ENCODE measurements around the gene MYZAP.
A peak's percentile ranks its signal among the peaks of the same experiment; 100 is the strongest.

MYZAP gene

DNA sequence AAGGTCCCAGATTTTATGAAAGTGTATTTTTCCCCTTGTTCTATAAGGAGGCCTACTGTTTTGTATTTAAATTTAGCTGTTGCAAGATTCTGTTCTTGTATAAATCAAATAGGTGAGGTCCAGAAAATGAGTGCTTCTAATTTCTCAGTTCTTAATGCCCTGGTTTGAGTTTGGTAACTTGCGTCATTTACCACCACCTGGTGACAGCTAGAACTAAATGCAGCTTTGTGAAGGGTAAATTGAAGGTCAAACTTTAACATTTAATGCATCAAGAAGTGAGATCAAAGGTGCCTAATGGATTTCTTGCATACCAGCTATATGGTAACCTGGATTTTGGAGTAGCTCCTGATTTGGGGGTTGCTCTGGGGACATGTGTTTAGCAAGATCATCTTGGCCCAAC, 64.1 kb downstream of the MYZAP start:
- no peak for DNase-seq

DNA sequence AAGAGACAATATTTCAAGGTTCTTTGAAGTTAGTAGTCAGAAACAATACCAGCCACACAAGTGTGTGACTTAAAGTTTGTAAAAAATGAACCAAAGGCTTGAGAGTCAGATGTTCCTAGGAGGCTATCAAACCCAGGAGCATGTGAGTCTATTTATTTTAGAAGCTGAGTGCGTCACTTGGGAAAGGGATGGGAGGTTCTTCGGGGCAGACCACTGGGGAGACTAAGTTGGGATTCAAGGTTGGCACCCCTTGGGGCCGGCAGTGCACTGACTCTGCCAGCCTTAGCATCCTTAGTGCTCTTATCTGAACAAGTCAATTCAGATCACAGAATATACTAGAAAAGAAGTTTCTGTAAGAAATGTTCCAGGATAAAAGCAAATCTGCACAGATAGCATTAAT, 64.7 kb downstream of the MYZAP start:
- no peak for DNase-seq

DNA sequence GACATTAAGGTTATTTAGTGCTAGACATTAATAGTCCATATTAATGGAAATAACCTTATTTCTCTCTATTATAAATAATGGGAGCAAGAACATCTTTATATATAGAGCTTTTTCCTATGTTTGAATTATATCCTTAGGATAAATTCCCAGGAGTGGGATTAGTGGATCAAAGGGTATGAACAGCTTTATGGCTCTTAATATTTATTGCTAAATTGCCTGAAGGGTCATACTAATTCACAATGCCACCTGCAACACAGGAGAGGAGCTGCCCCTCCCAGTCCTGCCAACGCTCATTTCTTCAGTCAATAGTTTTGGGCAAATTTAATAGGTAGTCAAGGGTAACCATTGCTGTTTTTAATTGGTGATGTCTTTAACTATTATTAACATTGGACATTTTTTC, 65.9 kb downstream of the MYZAP start:
- no peak for DNase-seq

DNA sequence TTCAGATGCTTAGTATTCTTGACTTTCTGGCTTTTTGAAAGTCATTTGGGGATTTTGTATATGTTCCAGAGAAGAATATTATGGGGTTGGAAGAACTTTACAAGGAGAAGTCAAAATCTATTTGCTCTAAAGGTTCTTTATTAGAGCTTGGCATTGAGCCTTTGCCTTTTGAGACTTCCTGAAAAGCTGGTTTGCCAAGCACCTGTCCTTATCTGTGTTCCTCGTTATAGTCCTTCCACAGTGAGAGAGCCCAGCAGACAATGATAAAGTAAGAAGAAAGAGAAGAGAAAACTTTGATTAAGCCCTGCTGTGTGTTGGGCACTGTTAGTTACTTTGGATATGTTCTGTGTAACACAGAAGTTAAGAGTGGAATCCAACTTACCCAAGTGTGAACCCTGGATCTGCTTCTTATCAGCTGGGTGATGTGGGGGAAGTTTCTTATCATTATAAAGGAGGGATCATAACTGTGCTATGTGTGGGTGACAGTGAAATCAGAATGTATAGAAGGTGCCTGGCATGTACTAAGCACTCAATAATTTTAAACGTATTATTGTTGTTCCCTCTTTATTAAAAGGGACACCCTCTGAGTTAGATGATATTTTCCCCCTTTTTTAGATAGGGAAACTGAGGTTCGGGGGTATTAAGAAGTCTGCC, 70.5 kb downstream of the MYZAP start:
- DNase-seq, result no peak

DNA sequence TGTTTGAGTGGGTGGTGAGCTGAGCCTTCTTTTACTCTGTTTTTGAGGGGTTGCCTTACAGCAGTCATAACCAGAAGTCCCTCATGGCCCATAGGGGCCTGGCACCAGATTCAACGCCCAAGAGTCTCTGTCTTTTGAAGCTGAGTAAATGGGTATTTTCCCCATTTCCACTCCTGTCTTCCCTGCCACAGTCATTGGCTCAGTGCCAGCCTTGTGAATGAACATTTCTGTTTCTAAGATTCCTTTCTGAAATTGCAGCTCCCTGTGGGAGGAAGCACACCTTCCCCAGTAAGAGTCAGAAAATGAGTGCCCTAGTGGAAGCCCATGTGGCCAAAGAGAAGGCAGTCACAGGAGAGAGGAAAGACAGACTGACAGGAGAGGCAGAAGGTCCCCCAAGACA, 71.1 kb downstream of the MYZAP start:
- peak in 3 of 56 donors; percentile 6 to 18 (median 18) for DNase-seq

DNA sequence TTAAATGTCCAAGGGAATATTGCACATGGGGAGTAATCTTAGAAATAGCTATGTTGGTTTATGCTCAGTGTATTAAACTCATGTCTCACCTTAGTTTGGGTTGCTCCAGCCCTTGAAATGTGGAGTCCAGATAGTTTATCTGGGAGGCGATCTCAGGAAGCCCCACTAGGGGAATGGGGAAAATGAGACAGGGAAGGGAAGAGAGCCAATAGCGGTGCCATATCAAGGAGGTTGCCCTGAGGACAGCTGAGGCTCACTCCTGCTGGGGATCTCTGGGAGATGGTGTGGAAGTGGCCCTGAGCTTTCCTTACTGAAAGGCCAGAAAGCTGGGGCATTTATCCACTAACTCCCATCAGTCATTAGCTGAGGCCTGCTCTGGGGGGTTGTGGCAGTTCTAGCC, 71.6 kb downstream of the MYZAP start:
- DNase-seq, result no peak

DNA sequence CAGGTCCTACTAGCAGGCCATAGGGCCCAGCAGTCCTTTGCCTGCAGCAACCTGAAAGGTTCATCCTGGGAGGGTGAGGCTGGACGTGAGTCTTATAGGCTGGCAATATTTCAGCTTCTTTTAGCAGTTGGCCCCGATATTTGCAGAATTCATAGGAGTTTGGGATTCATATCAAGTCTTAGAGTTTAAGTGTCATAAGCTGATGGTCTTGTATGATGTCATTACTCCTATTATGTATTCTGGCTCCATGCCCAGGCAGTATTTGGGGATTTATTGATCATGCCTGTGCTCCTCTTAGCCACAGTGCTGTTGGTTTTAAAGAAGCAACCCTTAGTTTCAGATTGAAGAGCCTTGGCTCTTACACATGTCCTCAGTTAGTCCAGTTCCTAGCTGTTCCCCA, 73.5 kb downstream of the MYZAP start:
- no peak for DNase-seq

DNA sequence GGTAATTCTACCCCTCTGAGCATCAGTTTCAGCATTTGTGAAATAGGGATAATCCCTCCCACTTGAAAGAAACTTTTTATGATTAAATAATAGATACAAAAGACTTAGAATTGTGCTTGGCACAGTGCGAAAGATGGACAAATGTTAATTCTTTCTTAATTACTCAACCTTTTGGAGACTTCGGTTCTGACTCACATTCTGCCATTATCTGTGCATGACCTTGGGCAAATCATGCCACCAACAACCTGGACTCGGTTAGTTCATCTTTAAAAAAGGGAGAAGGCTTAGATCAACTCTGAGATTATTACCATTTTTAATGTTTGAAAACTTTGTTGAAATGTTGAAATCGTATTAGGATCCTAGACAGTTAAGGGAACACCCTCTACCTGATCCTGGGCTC, 74.2 kb downstream of the MYZAP start:
- DNase-seq, result no peak

DNA sequence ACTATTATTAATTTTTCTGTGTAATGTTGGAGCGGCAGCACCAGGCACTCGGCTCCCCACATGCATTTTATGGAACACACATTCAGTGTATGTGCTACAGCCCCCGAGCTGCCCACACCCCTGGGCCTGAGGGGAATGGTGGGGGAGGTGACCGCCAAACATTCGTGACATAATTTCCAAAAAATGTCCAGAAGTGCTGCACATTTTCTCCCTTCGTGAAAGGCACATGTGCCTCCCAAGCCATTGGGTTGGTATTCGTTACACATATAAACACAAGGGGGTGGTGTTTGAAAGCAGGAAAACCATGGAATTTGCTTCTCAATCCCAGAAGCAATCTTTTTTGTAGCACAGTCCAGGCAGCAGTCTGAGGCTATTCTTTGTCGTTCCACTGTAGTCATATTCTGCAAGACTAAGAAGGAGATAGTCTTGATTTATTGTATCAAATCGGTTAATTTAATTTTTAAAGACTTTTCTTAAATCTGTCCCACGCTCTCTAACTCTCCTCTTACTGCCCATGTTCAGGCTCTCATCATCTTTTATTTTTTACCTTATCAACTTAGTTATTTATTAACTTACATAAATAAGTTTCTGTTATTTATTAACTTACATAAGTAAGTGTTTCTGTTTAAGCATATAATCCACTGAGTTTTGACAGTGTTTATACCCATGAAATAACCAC, 75.6 kb downstream of the MYZAP start:
- DNase-seq, result peak in 9 of 56 donors; percentile 8 to 25 (median 15)

DNA sequence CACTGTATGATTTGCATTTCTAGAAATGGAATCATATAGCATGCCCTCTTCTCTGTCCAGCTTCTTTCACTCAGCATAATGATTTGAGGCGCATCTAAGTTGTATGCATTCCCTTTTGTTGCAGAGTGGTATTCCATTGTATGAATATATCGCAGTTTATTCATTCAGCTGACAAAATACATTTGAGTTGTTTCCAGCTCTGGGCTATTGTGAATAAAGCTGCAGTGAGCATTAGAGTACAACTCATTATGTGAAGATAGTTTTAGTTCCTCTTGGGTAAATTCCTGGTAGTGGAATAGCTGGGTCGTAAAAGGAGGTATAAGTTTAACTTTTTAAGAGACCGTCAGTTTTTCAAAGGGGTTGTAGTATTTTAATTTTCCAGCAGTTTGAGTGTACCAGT, 76.3 kb downstream of the MYZAP start:
- no peak for DNase-seq

DNA sequence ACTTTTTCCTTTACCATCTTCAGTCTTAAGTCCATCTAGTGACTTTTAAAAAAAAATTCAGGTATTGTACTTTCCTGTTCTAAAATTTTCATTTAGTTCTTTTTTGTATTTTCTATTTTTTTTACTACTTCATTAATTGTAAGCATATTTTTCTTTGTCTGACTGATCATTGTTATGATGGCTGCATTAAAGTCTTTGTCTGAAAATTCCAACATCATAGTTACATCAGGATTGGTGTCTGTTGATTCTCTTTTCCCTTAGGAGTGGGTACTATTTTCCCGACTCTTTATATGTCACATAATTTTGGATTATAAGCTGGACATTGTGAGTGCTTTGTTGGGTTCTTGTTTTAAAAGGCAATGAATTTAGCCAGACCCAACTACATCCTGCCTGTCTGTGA, 79.9 kb downstream of the MYZAP start:
- no peak for DNase-seq

DNA sequence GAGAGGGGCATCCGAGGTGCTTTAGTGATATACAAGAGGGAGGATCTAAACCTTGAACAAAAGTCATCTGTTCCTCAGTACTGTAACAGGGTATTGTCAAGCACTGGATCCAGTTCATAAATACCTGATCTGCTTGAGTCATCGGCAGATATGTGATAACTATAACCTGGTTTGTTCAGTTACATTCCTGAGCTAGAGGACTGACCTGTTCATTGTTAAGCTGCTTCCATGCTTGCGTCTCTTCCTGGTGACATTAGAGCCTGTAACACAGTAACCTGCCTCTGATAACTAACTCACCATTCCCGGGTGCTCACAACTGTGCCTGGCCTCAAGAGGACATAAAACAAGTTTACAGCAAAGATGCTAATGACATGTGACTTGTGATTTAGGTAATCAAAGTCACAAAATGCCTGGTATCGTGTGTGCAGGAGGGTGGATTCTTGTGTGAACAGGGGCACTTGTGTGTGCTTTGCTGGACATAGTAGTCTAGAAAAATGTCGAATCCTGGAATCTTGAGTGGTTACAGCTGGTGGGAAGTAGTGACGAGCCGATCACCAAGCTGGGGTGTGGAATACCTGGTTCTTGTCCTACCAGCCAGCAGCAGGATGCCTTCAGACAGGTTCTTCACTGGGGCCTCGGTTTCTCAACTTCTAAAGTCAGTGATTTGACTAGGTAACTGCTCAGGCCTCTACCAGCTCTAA, 83.9 kb downstream of the MYZAP start:
- no peak for DNase-seq

DNA sequence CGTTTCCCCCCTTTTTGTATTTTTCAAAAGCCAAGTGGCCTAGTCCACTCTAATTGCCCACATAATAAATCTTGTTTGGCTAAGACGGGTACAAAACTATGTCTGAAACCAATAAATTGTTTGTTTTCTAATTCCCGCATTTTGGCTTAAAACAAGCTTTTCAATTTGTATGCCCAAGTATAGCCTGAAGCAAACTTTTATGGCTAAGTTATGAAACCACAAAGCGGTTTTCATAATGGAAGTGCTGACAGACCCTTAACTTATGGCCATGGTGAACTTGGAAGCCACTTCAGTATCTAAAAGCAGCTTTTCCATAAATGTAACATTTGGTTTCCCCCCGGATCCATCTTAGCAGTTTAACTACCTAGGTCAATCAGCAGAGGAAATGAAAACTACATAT, 84.9 kb downstream of the MYZAP start:
- no peak for DNase-seq

DNA sequence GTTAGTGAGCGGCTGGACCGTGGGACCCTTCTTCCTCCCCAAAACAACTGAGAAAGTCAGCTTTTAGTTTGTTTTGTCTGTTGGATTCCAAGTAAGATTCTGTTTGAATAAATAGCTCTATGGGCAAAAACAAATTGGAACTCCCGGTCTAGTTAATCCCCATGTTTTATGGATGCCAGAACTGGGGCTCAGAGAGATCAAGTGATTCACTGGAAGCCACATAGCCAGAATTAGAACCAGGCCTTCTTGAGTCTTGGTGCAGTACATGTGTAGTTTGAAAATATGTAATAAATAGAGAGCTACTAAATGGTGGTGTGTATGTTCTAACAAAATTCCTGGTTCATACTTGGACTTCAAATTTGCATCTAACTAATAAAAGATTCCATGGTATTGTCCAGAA, 85.5 kb downstream of the MYZAP start:
- no peak for DNase-seq

DNA sequence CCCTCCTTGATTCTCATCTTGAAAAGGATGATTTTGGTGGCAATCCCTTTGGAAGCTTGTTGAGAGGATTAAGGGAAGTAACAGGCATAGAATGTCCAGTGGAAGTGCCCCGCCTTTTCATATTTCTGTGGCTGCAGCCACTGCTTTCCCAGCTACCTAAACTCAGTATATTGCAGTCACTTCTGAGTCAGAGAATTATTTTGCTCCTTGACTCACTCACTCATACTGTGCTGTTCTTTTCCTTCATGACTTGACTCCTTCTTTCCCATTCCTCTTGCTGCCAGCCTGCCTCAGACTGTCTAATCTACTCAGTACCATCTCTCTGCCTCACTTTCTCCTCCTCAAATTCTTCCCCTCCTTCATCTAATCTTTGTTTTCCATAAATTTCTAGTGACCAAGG, 88.3 kb downstream of the MYZAP start:
- no peak for DNase-seq

DNA sequence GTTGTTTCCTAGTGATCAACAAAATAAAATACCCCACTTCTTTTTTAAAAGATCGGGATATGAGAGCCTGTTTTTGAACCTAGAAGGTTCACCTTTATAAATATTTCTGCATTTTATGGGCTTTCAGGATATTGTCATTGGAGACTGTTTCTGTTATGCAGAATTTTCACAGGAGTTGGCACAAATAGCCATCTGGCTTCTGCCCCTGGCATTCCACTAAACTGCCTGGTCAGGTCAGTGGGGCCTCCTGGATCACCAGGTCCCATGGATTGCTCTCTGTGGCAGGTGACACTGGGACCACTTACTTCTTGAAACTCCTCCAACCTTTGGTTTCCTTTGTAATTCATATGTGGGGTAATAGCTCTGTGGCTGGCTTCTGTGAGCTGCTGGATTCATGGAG, 89.3 kb downstream of the MYZAP start:
- DNase-seq, result no peak

DNA sequence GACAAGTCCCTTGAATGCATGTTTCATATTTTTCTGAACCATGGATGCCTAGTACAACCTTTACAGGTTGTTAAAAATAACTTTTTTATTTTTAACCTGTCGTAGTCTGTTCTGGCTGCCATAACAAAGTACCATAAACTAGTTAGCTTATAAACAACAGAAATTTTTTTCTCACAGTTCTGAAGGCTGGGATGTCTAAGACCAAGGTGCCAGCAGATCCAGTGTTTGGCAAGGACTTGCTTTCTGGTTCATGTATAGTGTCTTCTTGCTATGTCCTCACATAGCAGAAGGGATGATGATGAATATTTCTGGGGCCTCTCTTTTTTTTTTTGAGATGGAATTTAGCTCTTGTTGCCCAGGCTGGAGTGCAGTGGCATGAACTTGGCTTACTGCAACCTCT, 91.8 kb downstream of the MYZAP start:
- DNase-seq, result no peak

DNA sequence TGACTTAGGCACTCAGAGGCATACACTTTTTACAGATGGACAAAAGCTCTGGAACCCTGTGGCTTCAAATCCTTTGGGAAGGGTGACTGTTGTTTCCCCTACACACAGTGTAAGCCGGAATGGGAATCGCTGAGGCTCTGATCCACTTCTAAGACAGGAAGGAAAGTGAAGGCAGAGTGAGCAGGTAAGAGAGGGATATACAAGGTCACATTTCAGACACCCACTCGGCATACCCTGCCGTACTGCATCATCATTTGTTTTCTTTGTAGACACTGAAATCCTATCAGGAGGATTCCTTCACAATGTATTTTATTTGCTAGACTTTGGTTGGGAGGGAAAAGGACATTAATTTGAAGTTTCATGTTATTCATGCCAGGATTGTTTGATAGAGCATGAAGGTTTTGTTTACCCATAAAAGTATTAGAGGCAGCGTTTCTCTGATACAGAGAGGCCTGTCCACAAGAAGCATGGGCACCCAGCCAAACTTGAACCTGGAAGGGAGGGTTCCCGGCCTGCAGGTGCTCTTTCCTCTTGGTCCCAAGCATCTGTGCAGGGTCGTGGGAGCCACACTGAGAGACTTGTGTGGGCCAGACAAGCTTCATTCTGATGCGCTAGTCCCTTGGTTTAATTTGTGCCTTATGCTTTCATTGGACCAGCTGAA, 92.9 kb downstream of the MYZAP start:
- no peak for DNase-seq

DNA sequence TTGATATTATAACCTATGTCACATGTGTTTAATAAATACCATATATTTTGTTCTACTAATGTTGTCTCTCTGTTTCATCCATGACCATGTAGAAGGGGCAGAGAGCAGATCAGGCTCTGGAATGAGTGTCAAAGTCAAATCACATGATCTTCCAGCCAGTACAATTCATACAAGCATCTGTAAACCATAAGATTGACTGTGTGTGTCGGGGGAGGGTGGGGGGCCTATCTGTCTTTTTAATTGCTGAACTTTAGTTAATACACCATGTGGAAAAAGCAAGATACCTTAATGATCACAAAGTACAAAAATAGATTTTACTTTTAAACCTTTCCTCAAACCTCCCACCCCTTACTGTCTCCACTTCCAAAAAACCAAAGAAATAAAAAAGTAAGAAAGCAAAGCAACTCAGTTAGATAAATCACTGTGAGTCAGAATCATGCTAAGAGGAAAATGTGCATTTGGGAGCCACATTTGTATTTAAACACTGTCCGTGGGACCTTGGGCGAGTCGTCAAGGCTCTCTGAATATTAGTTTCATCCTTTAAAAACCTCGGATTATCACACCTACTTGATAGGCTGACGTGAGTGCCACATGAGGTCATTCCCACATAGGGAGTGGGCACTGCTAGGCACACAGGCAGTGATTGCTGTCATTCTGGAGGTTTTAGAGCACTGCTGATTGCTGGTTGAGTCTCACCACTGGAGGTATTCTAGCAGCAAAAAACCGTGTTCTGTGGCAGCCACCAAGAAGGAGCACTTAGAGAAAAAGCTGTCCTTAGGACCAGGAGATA, 93.8 kb downstream of the MYZAP start:
- DNase-seq, result no peak

DNA sequence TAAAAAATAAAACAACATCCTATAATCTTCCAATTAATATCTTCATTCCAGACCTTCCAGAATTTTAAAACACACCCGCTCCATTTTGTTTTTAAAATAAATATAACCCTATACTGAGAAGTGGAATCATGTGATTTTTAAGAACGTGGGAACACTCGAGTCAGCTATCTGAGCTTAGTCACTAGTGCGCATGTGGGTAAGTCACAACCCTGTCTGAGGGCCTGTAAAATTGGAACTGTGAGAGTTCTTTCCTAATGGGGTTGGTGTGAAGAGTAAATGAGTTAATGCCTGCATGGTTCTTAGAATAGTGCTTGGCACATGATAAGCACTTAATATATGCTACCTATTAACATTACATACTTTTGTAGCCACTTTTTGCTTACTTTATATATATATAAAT, 95.0 kb downstream of the MYZAP start:
- DNase-seq, result no peak

DNA sequence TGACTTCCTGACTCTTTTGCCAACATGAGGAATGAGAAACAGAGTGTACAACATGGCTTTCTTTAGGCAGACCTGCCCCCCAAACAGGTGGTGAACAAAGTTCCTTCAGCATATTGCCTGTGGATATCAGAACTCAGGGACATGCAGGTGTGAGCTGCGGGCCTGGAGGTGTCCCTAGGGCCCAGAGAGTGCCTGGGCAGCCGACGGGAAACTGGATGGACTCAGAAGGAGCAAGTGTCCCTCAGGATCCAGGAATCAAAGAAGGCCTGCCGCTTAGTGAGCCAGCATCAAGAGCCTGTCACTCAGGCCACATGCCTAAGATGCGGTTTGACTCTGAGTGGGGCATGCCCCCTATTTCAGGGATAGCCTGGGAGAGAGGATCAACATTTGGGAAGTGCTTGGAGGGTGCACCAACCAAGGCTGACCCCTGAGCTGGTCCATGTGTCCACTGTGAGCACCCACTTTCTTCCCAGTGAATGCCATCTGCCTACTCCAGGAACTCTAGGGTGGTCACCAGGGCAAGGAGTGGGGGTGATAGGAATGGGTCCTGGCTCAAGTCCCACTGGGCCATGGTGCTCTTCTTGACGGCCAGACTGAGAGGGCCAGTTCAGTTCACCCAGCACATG, 98.8 kb downstream of the MYZAP start:
- no peak for DNase-seq

Data from amygdala (tissue), 56 donors.